ENCODE results near the gene COL23A1.

DNA sequence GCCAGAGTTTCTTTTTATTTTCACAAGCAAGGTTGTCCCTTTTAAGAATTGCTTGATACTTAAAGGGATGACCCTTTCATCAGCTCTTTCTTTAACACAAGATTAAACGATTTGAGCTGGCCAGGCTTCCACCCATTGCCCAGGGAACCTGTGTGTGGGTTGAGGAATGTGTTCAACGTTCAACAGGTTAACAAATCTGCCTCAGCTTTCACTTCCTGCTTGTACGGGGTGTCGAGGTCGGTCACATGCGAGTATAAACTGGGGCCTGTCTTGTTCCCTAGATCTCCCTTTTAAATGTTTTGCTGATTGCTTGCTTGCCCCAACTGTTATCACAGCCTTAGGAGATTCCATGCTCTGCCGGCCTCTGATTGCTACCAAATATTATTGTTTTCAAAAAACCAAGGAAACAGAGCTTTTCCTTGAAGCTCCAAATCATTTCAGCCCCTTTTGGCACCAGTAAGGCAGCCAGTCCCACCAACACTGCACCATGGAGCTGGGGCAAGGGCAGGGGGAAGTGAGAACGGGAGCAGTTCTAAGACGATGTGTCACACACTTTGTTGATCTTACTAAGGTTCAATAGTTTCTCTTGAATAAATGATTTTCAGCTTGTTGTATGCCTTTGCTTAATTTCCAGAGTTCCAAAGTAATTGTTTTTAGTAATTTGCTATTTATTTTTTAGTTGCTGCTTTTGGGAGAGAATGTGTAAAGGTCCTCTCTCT is 47.3 kb upstream of the COL23A1 start:
- TF ChIP-seq, protein P1, sequence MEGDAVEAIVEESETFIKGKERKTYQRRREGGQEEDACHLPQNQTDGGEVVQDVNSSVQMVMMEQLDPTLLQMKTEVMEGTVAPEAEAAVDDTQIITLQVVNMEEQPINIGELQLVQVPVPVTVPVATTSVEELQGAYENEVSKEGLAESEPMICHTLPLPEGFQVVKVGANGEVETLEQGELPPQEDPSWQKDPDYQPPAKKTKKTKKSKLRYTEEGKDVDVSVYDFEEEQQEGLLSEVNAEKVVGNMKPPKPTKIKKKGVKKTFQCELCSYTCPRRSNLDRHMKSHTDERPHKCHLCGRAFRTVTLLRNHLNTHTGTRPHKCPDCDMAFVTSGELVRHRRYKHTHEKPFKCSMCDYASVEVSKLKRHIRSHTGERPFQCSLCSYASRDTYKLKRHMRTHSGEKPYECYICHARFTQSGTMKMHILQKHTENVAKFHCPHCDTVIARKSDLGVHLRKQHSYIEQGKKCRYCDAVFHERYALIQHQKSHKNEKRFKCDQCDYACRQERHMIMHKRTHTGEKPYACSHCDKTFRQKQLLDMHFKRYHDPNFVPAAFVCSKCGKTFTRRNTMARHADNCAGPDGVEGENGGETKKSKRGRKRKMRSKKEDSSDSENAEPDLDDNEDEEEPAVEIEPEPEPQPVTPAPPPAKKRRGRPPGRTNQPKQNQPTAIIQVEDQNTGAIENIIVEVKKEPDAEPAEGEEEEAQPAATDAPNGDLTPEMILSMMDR (IDR thresholded peaks at IDR 0.05): no peak
- no peak for TF ChIP-seq EZH2 (IDR thresholded peaks at IDR 0.05; ENCODE audit: borderline replicate concordance, insufficient read depth, low read depth, low read length, poor library complexity, severe bottlenecking)

Measured in B cell (primary cell).